ENCODE data around the gene USP25.

The USP25 gene

DNA sequence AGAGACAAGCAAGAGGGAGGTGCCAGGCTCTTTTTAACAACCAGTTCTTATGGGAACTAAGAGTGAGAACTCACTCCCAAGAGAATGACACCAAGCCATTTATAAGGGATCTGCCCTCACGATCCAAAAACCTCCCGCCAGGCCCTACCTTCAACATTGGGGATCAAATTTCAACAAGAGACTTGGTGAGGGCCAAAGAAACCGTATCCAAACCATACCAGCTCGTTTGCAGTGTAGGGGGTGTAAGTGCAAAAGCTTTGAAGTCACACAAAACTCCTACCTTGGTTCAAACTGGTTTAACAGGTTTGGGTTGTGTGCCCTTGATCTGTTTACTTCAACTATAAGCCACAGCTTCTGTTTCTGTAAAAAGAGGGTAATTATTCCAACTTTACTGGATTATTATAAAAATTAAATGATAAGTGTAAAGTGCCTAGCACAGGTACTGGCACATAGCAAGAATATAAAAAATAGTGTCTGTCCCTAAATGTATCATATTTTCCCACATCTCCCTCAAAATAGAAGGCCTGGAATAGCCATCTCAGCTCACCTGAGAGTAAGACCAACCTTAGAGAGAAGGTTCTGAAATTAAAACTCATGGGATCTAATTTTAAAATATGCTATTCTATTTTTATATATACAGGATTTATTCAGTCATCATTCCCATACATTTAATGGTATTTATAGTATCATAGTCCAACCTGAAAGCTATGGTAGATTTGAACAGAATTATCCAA is 7.0 kb upstream of the USP25 start:
- H3K4me1 ChIP-seq (ENCODE audit: control insufficient read depth, insufficient read depth, low read length): no peaks in the 10 kb centered on the region
- H3K4me3 ChIP-seq (ENCODE audit: low read depth, low read length): no peak overlapping the region
- TF ChIP-seq ZNF211 (tag by site-specific recombination; IDR thresholded peaks at IDR 0.05; ENCODE audit: low read depth) (no peak), ZNF221 (tag by site-specific recombination; IDR thresholded peaks at IDR 0.05; ENCODE audit: borderline replicate concordance) (no peak), ZNF768 (tag by site-specific recombination; IDR thresholded peaks at IDR 0.05) (no peak), ZSCAN16 (tag by site-specific recombination; IDR thresholded peaks at IDR 0.05) (no peak), ZNF214 (tag by site-specific recombination; IDR thresholded peaks at IDR 0.05; ENCODE audit: borderline replicate concordance) (no peak), ZNF623 (tag by site-specific recombination; IDR thresholded peaks at IDR 0.05) (no peak), ZNF354C (tag by site-specific recombination; IDR thresholded peaks at IDR 0.05; ENCODE audit: borderline replicate concordance, low read depth) (no peak), ZNF112 (tag by site-specific recombination; IDR thresholded peaks at IDR 0.05) (no peak), ZNF146 (tag by site-specific recombination; IDR thresholded peaks at IDR 0.05) (no peak), KLF1 (tag by site-specific recombination; IDR thresholded peaks at IDR 0.05) (no peak), ZNF175 (tag by site-specific recombination; IDR thresholded peaks at IDR 0.05) (no peak), ZNF10 (tag by site-specific recombination; IDR thresholded peaks at IDR 0.05) (no peak), ZNF624 (tag by site-specific recombination; IDR thresholded peaks at IDR 0.05) (no peak)
- TF ChIP-seq, protein P1, sequence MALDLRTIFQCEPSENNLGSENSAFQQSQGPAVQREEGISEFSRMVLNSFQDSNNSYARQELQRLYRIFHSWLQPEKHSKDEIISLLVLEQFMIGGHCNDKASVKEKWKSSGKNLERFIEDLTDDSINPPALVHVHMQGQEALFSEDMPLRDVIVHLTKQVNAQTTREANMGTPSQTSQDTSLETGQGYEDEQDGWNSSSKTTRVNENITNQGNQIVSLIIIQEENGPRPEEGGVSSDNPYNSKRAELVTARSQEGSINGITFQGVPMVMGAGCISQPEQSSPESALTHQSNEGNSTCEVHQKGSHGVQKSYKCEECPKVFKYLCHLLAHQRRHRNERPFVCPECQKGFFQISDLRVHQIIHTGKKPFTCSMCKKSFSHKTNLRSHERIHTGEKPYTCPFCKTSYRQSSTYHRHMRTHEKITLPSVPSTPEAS (tag by site-specific recombination; IDR thresholded peaks at IDR 0.05): no peak
- TF ChIP-seq, protein P2, sequence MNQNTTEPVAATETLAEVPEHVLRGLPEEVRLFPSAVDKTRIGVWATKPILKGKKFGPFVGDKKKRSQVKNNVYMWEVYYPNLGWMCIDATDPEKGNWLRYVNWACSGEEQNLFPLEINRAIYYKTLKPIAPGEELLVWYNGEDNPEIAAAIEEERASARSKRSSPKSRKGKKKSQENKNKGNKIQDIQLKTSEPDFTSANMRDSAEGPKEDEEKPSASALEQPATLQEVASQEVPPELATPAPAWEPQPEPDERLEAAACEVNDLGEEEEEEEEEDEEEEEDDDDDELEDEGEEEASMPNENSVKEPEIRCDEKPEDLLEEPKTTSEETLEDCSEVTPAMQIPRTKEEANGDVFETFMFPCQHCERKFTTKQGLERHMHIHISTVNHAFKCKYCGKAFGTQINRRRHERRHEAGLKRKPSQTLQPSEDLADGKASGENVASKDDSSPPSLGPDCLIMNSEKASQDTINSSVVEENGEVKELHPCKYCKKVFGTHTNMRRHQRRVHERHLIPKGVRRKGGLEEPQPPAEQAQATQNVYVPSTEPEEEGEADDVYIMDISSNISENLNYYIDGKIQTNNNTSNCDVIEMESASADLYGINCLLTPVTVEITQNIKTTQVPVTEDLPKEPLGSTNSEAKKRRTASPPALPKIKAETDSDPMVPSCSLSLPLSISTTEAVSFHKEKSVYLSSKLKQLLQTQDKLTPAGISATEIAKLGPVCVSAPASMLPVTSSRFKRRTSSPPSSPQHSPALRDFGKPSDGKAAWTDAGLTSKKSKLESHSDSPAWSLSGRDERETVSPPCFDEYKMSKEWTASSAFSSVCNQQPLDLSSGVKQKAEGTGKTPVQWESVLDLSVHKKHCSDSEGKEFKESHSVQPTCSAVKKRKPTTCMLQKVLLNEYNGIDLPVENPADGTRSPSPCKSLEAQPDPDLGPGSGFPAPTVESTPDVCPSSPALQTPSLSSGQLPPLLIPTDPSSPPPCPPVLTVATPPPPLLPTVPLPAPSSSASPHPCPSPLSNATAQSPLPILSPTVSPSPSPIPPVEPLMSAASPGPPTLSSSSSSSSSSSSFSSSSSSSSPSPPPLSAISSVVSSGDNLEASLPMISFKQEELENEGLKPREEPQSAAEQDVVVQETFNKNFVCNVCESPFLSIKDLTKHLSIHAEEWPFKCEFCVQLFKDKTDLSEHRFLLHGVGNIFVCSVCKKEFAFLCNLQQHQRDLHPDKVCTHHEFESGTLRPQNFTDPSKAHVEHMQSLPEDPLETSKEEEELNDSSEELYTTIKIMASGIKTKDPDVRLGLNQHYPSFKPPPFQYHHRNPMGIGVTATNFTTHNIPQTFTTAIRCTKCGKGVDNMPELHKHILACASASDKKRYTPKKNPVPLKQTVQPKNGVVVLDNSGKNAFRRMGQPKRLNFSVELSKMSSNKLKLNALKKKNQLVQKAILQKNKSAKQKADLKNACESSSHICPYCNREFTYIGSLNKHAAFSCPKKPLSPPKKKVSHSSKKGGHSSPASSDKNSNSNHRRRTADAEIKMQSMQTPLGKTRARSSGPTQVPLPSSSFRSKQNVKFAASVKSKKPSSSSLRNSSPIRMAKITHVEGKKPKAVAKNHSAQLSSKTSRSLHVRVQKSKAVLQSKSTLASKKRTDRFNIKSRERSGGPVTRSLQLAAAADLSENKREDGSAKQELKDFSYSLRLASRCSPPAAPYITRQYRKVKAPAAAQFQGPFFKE (tag by site-specific recombination; IDR thresholded peaks at IDR 0.05; ENCODE audit: borderline replicate concordance): no peak
- TF ChIP-seq, protein P3, sequence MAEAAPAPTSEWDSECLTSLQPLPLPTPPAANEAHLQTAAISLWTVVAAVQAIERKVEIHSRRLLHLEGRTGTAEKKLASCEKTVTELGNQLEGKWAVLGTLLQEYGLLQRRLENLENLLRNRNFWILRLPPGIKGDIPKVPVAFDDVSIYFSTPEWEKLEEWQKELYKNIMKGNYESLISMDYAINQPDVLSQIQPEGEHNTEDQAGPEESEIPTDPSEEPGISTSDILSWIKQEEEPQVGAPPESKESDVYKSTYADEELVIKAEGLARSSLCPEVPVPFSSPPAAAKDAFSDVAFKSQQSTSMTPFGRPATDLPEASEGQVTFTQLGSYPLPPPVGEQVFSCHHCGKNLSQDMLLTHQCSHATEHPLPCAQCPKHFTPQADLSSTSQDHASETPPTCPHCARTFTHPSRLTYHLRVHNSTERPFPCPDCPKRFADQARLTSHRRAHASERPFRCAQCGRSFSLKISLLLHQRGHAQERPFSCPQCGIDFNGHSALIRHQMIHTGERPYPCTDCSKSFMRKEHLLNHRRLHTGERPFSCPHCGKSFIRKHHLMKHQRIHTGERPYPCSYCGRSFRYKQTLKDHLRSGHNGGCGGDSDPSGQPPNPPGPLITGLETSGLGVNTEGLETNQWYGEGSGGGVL (tag by site-specific recombination; IDR thresholded peaks at IDR 0.05): no peak
- TF ChIP-seq, protein P4, sequence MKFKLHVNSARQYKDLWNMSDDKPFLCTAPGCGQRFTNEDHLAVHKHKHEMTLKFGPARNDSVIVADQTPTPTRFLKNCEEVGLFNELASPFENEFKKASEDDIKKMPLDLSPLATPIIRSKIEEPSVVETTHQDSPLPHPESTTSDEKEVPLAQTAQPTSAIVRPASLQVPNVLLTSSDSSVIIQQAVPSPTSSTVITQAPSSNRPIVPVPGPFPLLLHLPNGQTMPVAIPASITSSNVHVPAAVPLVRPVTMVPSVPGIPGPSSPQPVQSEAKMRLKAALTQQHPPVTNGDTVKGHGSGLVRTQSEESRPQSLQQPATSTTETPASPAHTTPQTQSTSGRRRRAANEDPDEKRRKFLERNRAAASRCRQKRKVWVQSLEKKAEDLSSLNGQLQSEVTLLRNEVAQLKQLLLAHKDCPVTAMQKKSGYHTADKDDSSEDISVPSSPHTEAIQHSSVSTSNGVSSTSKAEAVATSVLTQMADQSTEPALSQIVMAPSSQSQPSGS (tag by site-specific recombination; IDR thresholded peaks at IDR 0.05; ENCODE audit: low read depth): no peak
- TF ChIP-seq, protein P5, sequence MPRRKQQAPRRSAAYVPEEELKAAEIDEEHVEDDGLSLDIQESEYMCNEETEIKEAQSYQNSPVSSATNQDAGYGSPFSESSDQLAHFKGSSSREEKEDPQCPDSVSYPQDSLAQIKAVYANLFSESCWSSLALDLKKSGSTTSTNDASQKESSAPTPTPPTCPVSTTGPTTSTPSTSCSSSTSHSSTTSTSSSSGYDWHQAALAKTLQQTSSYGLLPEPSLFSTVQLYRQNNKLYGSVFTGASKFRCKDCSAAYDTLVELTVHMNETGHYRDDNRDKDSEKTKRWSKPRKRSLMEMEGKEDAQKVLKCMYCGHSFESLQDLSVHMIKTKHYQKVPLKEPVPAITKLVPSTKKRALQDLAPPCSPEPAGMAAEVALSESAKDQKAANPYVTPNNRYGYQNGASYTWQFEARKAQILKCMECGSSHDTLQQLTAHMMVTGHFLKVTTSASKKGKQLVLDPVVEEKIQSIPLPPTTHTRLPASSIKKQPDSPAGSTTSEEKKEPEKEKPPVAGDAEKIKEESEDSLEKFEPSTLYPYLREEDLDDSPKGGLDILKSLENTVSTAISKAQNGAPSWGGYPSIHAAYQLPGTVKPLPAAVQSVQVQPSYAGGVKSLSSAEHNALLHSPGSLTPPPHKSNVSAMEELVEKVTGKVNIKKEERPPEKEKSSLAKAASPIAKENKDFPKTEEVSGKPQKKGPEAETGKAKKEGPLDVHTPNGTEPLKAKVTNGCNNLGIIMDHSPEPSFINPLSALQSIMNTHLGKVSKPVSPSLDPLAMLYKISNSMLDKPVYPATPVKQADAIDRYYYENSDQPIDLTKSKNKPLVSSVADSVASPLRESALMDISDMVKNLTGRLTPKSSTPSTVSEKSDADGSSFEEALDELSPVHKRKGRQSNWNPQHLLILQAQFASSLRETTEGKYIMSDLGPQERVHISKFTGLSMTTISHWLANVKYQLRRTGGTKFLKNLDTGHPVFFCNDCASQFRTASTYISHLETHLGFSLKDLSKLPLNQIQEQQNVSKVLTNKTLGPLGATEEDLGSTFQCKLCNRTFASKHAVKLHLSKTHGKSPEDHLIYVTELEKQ (tag by site-specific recombination; IDR thresholded peaks at IDR 0.05; ENCODE audit: borderline replicate concordance): no peak
- ChIA-PET CTCF (no interaction called here), POLR2A (interaction anchor here (0.7 kb wide), 1 partner anchor 10 kb away, joined by 8 read pairs; no protein-coding TSS in a partner anchor)
- no peak overlapping the region for H3K27ac ChIP-seq (ENCODE audit: extremely low read depth, low read depth, low read length)
- H3K9me3 ChIP-seq (ENCODE audit: control insufficient read depth, insufficient read depth, low read depth, low read length): no peaks in the 10 kb centered on the region
- no peaks in the 10 kb centered on the region for H3K36me3 ChIP-seq (ENCODE audit: control insufficient read depth in 2 of 2, insufficient read depth in 1 of 2, low read length in 2 of 2)

Data from HEK293 (cell line).